ENCODE data around the gene ZNF37A. TPM values are rescaled to one million over a fixed set of nuclear protein-coding genes. Genes with fewer than 3 reads are reported as not detected.
A peak's percentile ranks its signal among the peaks of the same experiment; 100 is the strongest.
"Not testable (repeated sequence)": the region's sequence is repeated elsewhere in the genome, so short reads cannot be mapped to it uniquely, and the experiment has no call there.

The ZNF37A gene
- total RNA-seq, 1 donor from 2014 or later, result 20.8 TPM

GRCh38 chr10:38070501-38070900, 23.6 kb upstream of the ZNF37A start:
- no peaks in the 10 kb centered on the region for H3K27me3 Mint-ChIP-seq
- ATAC-seq (ENCODE audit: low read depth), result no peak
- CTCF ChIA-PET, result no interaction called here

GRCh38 chr10:38072552-38072951, 21.6 kb upstream of the ZNF37A start:
- POLR2A ChIA-PET, result no interaction called here
- ATAC-seq (ENCODE audit: low read depth) (no peak), DNase-seq (no peak)
- intact Hi-C loops (cut with micrococcal nuclease), result no loop called here
- Mint-ChIP-seq H3K27ac (no peak overlapping the region), H3K4me1 (peaks cover 6% of the 10 kb centered on the region), H3K36me3 (ENCODE audit: low read depth) (no peaks in the 10 kb centered on the region), H3K4me3 (no peak overlapping the region), H3K27me3 (no peaks in the 10 kb centered on the region), H3K9me3 (peaks cover 16% of the 10 kb centered on the region)
- no peak for TF ChIP-seq CTCF (IDR thresholded peaks at IDR 0.05)
- CTCF ChIA-PET, result no interaction called here

More at GRCh38 chr10:38070501-38070900, 23.6 kb upstream of the ZNF37A start:
- H3K4me3 Mint-ChIP-seq, result no peak overlapping the region
- TF ChIP-seq CTCF (IDR thresholded peaks at IDR 0.05), result no peak
- H3K36me3 Mint-ChIP-seq (ENCODE audit: low read depth), result peaks cover under 1% of the 10 kb centered on the region
- peaks cover 6% of the 10 kb centered on the region for H3K9me3 Mint-ChIP-seq
- intact Hi-C loops (cut with micrococcal nuclease), result no loop called here
- POLR2A ChIA-PET, result no interaction called here
- no peak overlapping the region for H3K27ac Mint-ChIP-seq
- peaks cover 10% of the 10 kb centered on the region for H3K4me1 Mint-ChIP-seq
- no peak for DNase-seq

- CTCF ChIA-PET, result interaction anchor here (0.7 kb wide), 1 partner anchor 39 kb away, joined by 3 read pairs; no protein-coding TSS in a partner anchor
- no peak for DNase-seq
- no peaks in the 10 kb centered on the region for H3K36me3 Mint-ChIP-seq (ENCODE audit: low read depth)
- peaks cover 21% of the 10 kb centered on the region for H3K9me3 Mint-ChIP-seq
- TF ChIP-seq CTCF (IDR thresholded peaks at IDR 0.05), result no peak
- H3K27ac Mint-ChIP-seq, result no peak overlapping the region
- intact Hi-C loops (cut with micrococcal nuclease), result no loop called here
- ATAC-seq (ENCODE audit: low read depth), result no peak
- POLR2A ChIA-PET, result no interaction called here
- H3K27me3 Mint-ChIP-seq, result no peaks in the 10 kb centered on the region
- H3K4me1 Mint-ChIP-seq, result peaks cover 4% of the 10 kb centered on the region
- H3K4me3 Mint-ChIP-seq, result no peak overlapping the region
Observed at GRCh38 chr10:38076687-38077086, 17.4 kb upstream of the ZNF37A start.

- ChIA-PET POLR2A (interaction anchor here (1.1 to 3.3 kb wide), 2 partner anchors 83 to 117 kb away, joined by 4 to 28 read pairs; partner anchors contain the start of genes ZNF25 and ZNF33A), CTCF (interaction anchor here (0.6 to 1.6 kb wide), 3 partner anchors 88 to 116 kb away, joined by 3 to 6 read pairs (median 3); no protein-coding TSS in a partner anchor)
- intact Hi-C loops (cut with micrococcal nuclease); ATAC-seq (ENCODE audit: low read depth); DNase-seq; H3K27me3 Mint-ChIP-seq; H3K9me3 Mint-ChIP-seq: not testable (repeated sequence)
- H3K4me1 Mint-ChIP-seq, result peaks cover 28% of the 10 kb centered on the region
- peaks cover 36% of the 10 kb centered on the region for H3K36me3 Mint-ChIP-seq (ENCODE audit: low read depth)
- H3K27ac Mint-ChIP-seq, result peak overlapping the region; percentile 75
- H3K4me3 Mint-ChIP-seq, result peak overlapping the region; percentile 85
Observed at GRCh38 chr10:38093318-38093717, 819 bp upstream of the ZNF37A start.

GRCh38 chr10:38093816-38094157, 350 bp upstream of the ZNF37A start:
- POLR2A ChIA-PET, result interaction anchor here (1.1 to 3.3 kb wide), 2 partner anchors 84 to 118 kb away, joined by 4 to 28 read pairs; partner anchors contain the start of genes ZNF25 and ZNF33A
- ATAC-seq (ENCODE audit: low read depth), result peak; percentile 16
- peak overlapping the region; percentile 85 for H3K4me3 Mint-ChIP-seq

More at GRCh38 chr10:38093816-38094157, 350 bp upstream of the ZNF37A start:
- H3K4me1 Mint-ChIP-seq, result peaks cover 28% of the 10 kb centered on the region
- TF ChIP-seq CTCF (IDR thresholded peaks at IDR 0.05), result no peak
- H3K27me3 Mint-ChIP-seq, result no peaks in the 10 kb centered on the region
- H3K9me3 Mint-ChIP-seq, result no peaks in the 10 kb centered on the region
- intact Hi-C loops (cut with micrococcal nuclease), result loop anchor here (1.0 kb wide), 6 partner anchors 55 to 310 kb away; partner anchors contain the start of genes ZNF248, ZNF25 and ZNF33A
- H3K27ac Mint-ChIP-seq, result peak overlapping the region; percentile 75
- no peak for DNase-seq
- CTCF ChIA-PET, result interaction anchor here (1.2 to 1.6 kb wide), 2 partner anchors 115 to 116 kb away, joined by 3 to 6 read pairs; no protein-coding TSS in a partner anchor
- peaks cover 40% of the 10 kb centered on the region for H3K36me3 Mint-ChIP-seq (ENCODE audit: low read depth)
